HepG2 (cell line): ENCODE results near the gene SMYD1. TPM values are rescaled to one million over a fixed set of nuclear protein-coding genes. Genes with fewer than 3 reads are reported as not detected.
A peak's percentile ranks its signal among the peaks of the same experiment; 100 is the strongest.

ENCODE experiments used
- ARNT ChIP-seq: fragments of 450-650 bp; IDR thresholded peaks from 2 replicates; pipeline ENCODE4 v1.6.1; 2017
- DMAP1 ChIP-seq: IDR thresholded peaks from 2 replicates; pipeline ENCODE4 v1.6.1; 2016
- HDAC2 ChIP-seq: sonication (generic); formaldehyde crosslinking; IDR thresholded peaks from 2 replicates; pipeline ENCODE4 v1.4.0; 2020; ENCODE audit warnings: missing genetic modification reagents
- JUND ChIP-seq: sonication (generic); formaldehyde crosslinking; IDR thresholded peaks from 2 replicates; pipeline ENCODE4 v1.8.0; 2022; ENCODE audit warnings: mild to moderate bottlenecking, missing genetic modification reagents
- NR1H2 ChIP-seq: sonication (generic); formaldehyde crosslinking; IDR thresholded peaks from 2 replicates; pipeline ENCODE4 v1.8.1; 2022; ENCODE audit warnings: low read depth, missing genetic modification reagents, borderline replicate concordance
- PAXIP1 ChIP-seq: sonication (generic); formaldehyde crosslinking; conservative IDR thresholded peaks from 2 replicates; pipeline ENCODE4 v1.4.0; 2020; ENCODE audit warnings: mild to moderate bottlenecking, missing genetic modification reagents, moderate library complexity
- SCMH1 ChIP-seq: sonication (generic); formaldehyde crosslinking; IDR thresholded peaks from 2 replicates; pipeline ENCODE4 v1.9.0; 2021; ENCODE audit warnings: missing genetic modification reagents, mild to moderate bottlenecking, borderline replicate concordance
- SMAD1 ChIP-seq: sonication (generic); formaldehyde crosslinking; IDR thresholded peaks from 2 replicates; pipeline ENCODE4 v1.4.0; 2020; ENCODE audit warnings: missing genetic modification reagents, low read depth, mild to moderate bottlenecking, borderline replicate concordance
- XRCC5 ChIP-seq: fragments of 200-400 bp; formaldehyde crosslinking; optimal IDR thresholded peaks from 2 replicates; pipeline ENCODE3; 2017; ENCODE audit warnings: mild to moderate bottlenecking, low read length
- YY1 ChIP-seq: IDR thresholded peaks from 2 replicates; pipeline ENCODE4 v1.6.1; 2011; ENCODE audit warnings: low read length, low read depth, moderate library complexity, mild to moderate bottlenecking; ENCODE audit not compliant: insufficient read depth, insufficient replicate concordance
- ZBTB3 ChIP-seq: sonication (generic); formaldehyde crosslinking; IDR thresholded peaks from 2 replicates; pipeline ENCODE4 v1.4.0; 2020; ENCODE audit warnings: low read depth, mild to moderate bottlenecking, moderate library complexity, missing genetic modification reagents, borderline replicate concordance
- ZBTB44 ChIP-seq: sonication (generic); formaldehyde crosslinking; IDR thresholded peaks from 2 replicates; pipeline ENCODE4 v1.4.0; 2020; ENCODE audit warnings: missing genetic modification reagents
- ZNF30 ChIP-seq: sonication (generic); formaldehyde crosslinking; IDR thresholded peaks from 2 replicates; pipeline ENCODE4 v1.5.0; 2020; ENCODE audit warnings: mild to moderate bottlenecking, missing genetic modification reagents
- ZNF383 ChIP-seq: sonication (generic); formaldehyde crosslinking; IDR thresholded peaks from 2 replicates; pipeline ENCODE4 v1.4.0; 2020; ENCODE audit warnings: missing genetic modification reagents, mild to moderate bottlenecking, borderline replicate concordance
- ZNF577 ChIP-seq: sonication (generic); formaldehyde crosslinking; IDR thresholded peaks from 2 replicates; pipeline ENCODE4 v1.4.0; 2020; ENCODE audit warnings: mild to moderate bottlenecking, low read depth, missing genetic modification reagents, borderline replicate concordance
- ZNF615 ChIP-seq: sonication (generic); formaldehyde crosslinking; IDR thresholded peaks from 2 replicates; pipeline ENCODE4 v1.5.0; 2020; ENCODE audit warnings: mild to moderate bottlenecking, missing genetic modification reagents, borderline replicate concordance
- ZNF674 ChIP-seq: sonication (generic); formaldehyde crosslinking; IDR thresholded peaks from 2 replicates; pipeline ENCODE4 v1.5.0; 2020; ENCODE audit warnings: low read depth, mild to moderate bottlenecking, missing genetic modification reagents
- ZNF816 ChIP-seq: sonication (generic); formaldehyde crosslinking; IDR thresholded peaks from 2 replicates; pipeline ENCODE4 v1.8.0; 2022; ENCODE audit warnings: missing genetic modification reagents, mild to moderate bottlenecking, borderline replicate concordance
- polyA plus RNA-seq, 8 experiments: library from polyadenylated mRNA; depleted of rRNA in 3 of 8; stranded (reverse) in 7 of 8; unstranded in 1 of 8; fragments of >200 nt; fragmentation: Illumina TruSeq in 4 of 8; extraction: Trizol in 4 of 8; gene quantifications; 2 replicates each; pipeline versions ENCODE4 v1.2.1 to v1.2.3, GENCODE V29; 2011 to 2016; ENCODE audit warnings: low read depth in 4 of 8, missing spikeins in 1 of 8, mixed read lengths in 1 of 8; ENCODE audit not compliant: insufficient read depth in 1 of 8
- total RNA-seq, 5 experiments: library from RNA; depleted of rRNA; stranded (reverse); fragments of >200 nt; fragmentation: Illumina TruSeq; extraction: Trizol; gene quantifications; 2 replicates each; pipeline ENCODE4 v1.2.3, GENCODE V29; 2016; ENCODE audit warnings: low read depth in 1 of 5
- TF ChIP-seq, protein P1 (sequence below): sonication (generic); formaldehyde crosslinking; IDR thresholded peaks from 2 replicates; pipeline ENCODE4 v1.9.0; 2022; ENCODE audit warnings: missing genetic modification reagents, mild to moderate bottlenecking, borderline replicate concordance
- TF ChIP-seq, protein P2 (sequence below): sonication (generic); formaldehyde crosslinking; IDR thresholded peaks from 2 replicates; pipeline ENCODE4 v1.5.0; 2020; ENCODE audit warnings: mild to moderate bottlenecking, missing genetic modification reagents

The SMYD1 gene
- total and polyA plus RNA-seq, 2 of the 13 experiments (the other 11 are each of a cell fraction or from before 2014, with no cell fraction given): not detected

- TF ChIP-seq PAXIP1 (CRISPR knock-in tag) (no peak; the same call in 1 of the 2 replicates), ZNF30 (CRISPR knock-in tag) (no peak; the same call in 1 of the 2 replicates), XRCC5 (peak; percentile 49), ZNF816 (CRISPR knock-in tag) (peak; percentile 85), YY1 (peak; percentile 93), ZBTB44 (CRISPR knock-in tag) (no peak), HDAC2 (no peak; the same call in 1 of the 2 replicates), ZNF674 (CRISPR knock-in tag) (no peak), DMAP1 (CRISPR knock-in tag) (peak; percentile 95; the same call in 1 of the 2 replicates), SMAD1 (CRISPR knock-in tag) (peak; percentile 94; the same call in 1 of the 2 replicates), ZNF577 (CRISPR knock-in tag) (no peak), NR1H2 (CRISPR knock-in tag) (peak; percentile 62; the same call in 1 of the 2 replicates), ARNT (no peak), SCMH1 (CRISPR knock-in tag) (no peak), ZNF615 (no peak; the same call in 1 of the 2 replicates), ZBTB3 (peak; percentile 51; the same call in 1 of the 2 replicates), JUND (no peak), ZNF383 (CRISPR knock-in tag) (no peak)
- TF ChIP-seq, protein P1, sequence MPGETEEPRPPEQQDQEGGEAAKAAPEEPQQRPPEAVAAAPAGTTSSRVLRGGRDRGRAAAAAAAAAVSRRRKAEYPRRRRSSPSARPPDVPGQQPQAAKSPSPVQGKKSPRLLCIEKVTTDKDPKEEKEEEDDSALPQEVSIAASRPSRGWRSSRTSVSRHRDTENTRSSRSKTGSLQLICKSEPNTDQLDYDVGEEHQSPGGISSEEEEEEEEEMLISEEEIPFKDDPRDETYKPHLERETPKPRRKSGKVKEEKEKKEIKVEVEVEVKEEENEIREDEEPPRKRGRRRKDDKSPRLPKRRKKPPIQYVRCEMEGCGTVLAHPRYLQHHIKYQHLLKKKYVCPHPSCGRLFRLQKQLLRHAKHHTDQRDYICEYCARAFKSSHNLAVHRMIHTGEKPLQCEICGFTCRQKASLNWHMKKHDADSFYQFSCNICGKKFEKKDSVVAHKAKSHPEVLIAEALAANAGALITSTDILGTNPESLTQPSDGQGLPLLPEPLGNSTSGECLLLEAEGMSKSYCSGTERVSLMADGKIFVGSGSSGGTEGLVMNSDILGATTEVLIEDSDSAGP: peak; percentile 88
- TF ChIP-seq, protein P2, sequence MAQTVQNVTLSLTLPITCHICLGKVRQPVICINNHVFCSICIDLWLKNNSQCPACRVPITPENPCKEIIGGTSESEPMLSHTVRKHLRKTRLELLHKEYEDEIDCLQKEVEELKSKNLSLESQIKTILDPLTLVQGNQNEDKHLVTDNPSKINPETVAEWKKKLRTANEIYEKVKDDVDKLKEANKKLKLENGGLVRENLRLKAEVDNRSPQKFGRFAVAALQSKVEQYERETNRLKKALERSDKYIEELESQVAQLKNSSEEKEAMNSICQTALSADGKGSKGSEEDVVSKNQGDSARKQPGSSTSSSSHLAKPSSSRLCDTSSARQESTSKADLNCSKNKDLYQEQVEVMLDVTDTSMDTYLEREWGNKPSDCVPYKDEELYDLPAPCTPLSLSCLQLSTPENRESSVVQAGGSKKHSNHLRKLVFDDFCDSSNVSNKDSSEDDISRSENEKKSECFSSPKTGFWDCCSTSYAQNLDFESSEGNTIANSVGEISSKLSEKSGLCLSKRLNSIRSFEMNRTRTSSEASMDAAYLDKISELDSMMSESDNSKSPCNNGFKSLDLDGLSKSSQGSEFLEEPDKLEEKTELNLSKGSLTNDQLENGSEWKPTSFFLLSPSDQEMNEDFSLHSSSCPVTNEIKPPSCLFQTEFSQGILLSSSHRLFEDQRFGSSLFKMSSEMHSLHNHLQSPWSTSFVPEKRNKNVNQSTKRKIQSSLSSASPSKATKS (CRISPR knock-in tag): no peak
These were observed 12.1 kb upstream of the SMYD1 start, which contains the start of gene KRCC1 (continued) for GRCh38 chr2:88055371-88056128.
